Non-pigmented ciliary epithelial cell (primary cell): ENCODE results near the gene MITD1.
A peak's percentile ranks its signal among the peaks of the same experiment; 100 is the strongest.
"Not testable (repeated sequence)": the region's sequence is repeated elsewhere in the genome, so short reads cannot be mapped to it uniquely, and the experiment has no call there.

ENCODE experiments used
- DNase-seq: peaks from one replicate; pipeline ENCODE4 v3.0.0-alpha.2; 2010; ENCODE audit warnings: low read depth

Gene MITD1

DNA sequence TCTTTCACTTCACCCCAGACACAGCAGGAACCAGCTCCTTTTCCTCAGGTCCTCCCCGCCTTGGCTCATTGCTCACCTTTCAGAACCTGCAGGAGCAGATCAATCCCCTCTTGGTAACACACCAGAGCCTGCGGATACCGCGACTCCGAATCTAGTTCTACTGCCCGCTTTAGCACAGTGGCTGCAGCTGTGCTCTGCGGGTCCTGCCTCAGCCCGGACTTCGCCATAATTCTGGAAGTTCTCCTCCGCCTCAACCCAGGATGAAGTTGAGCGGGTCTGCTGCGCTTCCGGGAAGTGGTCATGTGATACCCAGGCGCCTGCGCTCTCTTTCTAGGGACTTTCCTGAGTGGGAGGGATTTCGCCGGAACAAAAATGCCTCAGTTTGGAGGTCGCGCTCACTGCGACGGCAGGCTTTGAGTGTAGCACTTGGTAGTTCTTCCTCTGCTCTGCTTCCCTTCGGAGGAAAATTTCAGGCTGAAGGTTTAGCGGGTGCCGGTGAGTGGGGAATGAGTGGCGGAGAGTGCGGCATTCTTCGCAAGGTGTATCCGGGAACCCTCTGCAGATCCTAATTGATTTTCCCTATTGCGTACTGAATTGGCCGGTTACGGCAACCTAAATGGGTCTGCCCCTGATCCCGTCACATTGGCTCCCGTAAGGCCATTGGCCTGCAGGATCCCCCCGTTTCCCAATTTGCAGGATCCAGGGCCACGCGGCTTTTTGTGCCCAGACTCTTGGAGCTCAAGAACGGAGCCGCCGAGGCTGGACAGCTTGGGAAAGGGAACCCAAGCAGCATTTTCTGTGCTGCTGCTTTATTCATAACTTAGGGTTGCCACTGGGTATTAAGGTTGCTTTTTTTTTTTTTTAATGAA, at the start of gene MITD1, which contains the start of gene MRPL30:
MITD1 (minus strand) TSS at position 304 of the 869 bp plus-strand sequence; CDS start at position 227, 77 bp downstream.
MRPL30 (plus strand) TSS at position 430 of the 869 bp plus-strand sequence. CDS start 5,020 bp downstream, outside the sequence.
- DNase-seq = peak; percentile 86

DNA sequence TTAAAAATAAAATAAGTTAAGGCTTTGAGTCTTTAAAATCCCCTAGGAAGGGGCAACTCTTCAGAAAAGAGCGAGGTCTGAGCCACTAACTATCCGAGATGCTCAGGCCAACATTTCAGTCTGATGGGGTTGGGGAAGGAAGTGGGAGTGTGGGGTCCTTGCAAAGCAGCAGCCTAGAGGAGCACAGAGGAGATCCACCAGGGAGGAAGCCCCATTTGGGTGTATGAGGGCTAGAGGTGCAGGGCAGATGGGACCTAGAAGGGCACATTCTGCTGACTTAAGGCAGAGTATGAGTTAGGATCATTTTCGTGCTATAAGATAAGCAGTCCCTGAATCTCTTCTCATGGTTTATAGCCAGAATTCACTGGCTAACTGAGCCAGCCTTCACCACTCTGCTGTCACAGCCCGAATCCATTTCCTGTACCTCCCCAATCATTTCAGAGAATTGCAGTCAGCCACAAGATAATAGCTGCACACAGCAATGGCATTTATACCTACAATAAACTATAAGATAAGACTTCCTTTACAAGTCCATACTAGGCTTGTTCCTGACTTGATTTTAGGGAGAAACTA, 37.2 kb upstream of the MITD1 start:
- no peak for DNase-seq

DNA sequence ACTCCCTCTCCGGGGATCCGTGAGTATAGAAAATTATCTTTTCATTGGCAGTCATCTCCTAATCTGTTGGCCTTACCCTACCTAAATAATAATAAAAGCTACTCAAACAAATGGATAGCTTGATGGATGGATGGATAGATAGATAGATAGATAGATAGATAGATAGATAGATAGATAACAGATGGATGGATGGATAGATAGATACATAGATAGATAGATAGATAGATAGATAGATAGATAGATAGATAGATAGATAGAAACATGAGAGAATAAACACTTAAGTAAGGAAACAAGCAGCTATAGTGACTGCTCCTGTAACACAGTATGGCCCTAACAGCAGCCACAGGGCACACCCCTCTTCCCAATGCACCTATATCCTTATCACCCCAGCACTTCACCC, 35.2 kb upstream of the MITD1 start:
- no peak for DNase-seq

DNA sequence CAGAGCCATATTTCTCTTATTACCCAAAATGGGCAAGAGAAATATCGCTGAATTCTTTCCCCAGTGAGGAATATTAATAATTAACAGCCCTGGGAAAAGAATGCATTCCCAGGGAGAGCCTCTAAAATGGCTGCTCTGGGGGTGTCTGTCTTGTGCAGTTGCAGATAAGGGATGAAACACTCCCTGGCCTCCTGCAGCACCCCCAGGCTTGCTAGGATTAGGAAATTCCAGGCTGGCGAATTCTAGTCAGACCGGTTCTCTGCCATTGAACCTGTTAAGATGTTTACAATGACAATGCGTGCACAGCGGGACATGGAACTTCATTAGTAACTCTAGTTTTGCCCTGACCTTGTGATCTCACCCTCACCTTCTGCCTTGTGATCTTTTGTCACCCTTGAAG, 24.6 kb upstream of the MITD1 start:
- DNase-seq = no peak

DNA sequence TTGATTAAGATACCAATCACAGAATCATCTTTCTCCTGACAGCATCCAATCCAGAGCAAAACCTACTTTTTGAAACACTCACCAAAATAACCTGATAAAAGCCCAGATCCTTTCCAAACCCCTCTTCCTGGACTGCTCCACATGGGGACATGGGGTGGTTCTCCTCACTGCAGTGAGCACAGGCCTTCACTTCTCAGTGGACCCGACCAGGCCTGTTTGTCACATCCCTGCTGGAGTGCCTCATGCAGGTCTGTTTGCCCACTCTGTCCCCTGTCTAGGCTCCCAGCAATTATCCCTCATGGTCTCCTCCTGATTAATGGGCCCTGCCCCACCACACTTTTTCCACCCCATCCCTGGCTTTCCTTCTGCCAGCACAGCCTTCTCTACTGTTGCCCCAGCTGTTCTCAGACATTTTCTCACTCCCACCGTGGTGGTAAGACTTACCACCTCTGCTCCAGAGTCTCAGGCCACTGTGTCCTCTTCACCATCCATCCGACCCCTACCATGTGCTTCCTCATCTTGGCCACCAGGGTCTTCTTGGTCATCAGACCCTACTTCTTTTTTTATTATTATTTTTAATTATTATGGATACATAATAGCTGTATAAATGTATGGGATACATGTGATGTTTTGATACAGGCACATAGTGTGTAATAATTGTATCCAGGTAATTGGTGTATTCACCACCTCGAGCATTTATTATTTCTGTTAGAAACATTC, 21.3 kb upstream of the MITD1 start:
- DNase-seq = no peak

DNA sequence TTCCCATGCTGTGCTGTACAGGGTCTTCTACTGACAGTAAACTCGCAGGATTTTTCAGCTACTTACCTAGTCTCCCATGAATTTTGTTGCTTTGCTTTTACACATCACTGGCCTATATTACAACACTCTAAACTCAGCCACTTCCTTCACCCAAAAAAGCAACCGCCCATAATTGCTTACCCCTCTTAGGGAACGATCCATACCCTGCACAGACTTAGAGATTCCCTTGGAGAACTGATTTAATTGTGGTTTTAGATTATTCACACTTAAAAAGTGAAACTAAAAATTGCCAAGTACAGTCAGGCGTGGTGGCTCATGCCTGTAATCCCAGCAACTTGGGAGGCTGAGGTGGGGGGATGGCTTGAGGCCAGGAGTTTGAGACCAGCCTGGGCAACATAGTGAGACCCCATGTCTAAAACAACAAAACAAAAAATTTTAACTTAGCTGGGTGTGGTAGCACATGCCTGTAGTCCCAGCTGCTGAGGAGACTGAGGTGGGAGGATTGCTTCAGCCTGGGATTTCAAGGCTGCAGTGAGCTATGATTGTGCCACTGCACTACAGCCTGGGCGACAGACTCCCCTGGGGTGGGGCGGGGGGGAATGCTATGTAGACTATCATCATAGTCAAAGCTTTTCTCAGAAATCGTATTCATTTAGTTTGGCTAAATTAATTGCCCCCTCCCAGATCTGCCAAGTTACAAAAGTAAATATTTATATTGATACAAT, 19.4 kb upstream of the MITD1 start:
- no peak for DNase-seq

DNA sequence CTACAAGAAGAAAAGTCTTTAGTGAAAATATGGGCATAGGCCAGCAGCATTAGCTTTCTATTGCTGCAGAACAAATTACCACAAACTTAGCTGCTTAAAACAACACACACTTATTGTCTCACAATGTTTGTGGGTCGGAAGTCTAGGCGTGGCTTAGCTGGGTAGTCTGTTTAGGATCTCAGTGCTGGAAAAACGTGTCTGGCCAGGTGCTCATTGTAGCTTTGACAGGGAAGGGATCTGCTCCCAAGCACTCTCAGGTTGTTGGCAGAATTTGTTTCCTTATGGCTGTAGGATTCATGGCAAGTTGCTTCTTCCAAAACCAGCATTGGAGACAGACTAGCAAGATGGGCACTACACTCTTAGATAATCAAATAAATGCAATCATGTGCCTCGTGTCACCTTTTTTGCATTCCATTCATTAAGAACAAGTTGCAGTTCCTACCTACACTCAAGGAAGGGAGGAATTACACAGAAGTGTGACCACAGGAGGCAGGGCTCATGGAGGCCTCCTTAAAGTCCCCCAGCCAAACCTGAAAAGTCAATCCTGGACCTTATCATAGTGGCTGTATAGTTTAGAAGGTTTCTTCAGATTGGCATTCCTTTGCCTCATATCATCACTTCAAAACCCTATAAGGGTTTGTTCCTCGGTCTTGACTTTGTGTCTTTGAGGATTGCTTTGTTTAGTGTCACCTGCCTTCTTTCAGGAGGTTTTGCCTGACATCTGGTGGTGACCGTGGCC, 17.4 kb upstream of the MITD1 start:
- DNase-seq = no peak

DNA sequence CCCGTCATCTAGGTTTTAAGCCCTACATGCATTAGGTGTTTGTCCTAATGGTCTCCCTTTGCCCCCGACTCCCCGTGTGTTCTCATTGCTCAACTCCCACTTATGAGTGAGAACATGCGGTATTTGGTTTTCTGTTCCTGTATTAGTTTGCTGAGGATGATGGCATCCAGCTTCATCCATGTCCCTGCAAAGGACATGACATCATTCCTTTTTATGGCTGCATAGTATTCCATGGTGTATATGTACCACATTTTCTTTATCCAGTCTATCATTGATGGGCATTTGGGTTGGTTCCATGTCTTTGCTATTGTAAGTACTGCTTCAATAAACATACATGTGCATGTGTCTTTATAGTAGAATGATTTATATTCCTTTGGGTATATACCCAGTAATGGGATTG, 11.5 kb upstream of the MITD1 start:
- DNase-seq = not testable (repeated sequence)

DNA sequence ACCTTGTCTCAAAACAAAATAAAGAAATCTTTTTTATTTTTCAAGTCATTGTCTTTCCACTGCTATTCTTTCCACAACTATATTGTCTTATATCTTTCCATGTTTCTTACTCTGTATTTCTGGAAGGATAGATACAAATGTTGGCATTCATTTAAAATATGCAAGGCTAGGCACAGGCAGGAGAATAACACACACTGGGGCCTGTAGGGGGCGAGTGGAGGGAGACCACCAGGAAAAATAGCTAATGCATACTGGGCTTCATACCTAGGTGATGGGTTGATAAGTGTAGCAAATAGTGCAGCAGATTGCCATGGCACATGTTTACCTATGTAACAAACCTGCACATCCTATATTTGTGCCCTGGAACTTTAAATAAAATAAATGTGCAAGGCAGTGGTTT, 9.7 kb upstream of the MITD1 start:
- DNase-seq = no peak

DNA sequence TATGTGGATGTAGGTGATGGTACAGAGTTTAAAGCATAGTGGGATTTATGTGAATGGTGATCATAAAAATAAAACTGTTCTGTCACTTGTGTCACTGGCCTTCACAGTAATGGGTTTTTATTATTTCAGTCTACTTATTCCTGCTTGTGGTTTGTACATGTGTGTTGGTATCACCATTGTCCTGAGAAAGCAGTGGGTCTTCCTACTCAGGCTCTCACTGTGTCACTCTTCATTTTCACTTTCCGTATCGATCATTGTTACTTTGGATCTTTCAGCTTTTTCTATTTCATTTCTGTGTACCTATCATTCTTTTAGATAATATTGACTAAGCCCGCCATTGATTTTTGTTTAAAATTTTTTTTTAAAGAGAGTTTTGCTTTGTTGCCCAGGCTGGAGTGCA, 7.5 kb upstream of the MITD1 start:
- DNase-seq = no peak

DNA sequence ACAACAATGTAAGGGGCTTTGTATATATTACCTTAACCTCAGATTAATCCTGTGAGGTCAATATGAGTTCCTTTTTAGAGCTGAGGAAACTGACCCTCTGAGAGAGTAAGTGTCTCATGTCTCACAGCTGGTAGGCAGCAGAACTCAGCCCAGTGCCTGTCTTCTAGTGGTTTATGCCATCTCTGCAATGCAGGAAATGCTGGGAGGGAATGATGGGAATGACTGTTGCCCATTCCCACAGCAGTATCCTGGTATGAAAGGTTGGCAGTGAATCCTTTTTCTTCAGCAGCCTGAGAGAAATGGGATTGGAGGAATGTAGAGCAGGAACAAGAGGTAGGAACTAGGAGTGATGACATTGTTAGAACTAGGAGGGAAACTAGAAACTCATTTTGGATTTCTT, 6.2 kb upstream of the MITD1 start:
- DNase-seq = no peak

DNA sequence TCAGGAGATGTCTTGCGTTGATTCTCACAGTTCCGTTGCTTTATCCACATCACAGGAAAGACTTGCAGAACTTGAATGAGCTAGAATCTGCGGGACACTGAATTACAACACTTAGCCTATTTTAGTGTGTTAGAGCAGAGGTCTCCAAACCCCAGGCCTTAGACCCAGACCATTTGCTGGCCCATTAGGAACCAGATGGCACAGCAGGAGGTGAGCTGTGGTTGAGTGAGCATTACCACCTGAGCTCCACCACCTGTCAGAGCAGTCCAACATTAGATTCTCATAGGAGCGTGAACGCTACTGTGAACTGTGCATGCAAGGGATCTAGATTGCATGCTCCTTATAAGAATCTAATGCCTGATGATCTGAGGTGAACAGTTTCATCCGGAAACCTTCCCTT, 4.0 kb upstream of the MITD1 start:
- no peak for DNase-seq

DNA sequence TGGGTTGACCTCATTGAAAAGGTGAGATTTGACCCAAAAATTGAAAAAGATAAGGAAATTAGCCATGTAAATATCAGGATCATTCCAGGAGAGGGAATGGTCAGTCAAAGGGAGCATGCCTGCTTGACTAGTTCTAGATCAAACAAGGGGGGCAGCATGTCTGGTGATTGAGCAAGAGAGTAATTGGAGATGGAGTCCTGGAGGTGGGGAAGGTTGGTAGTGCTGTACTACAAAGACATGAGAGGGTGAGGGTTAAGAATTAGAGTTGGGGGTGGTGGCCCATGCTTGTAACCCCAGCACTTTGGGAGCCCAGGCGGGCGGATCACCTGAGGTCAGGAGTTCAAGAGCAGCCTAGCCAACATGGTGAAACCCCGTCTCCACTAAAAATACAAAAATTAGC, 2.2 kb upstream of the MITD1 start:
- no peak for DNase-seq

DNA sequence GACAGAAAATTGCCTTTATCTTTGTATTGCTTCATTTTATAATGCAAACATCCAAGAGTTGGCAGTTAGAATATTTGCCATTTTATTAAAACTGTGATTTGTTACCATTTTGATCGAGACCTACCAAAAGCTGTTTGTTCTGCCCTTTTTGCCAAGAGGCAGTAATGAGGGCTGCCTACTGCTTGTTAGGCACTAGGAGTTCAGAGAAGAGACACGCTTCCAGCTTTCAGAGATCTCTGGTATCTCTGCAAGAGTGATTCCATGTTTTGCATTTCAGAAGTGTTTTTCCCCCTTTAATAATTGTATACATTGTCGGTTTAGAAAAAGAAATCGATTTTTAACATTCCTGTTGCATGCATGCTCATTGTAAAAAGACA, 754 bp upstream of the MITD1 start:
- DNase-seq = no peak

DNA sequence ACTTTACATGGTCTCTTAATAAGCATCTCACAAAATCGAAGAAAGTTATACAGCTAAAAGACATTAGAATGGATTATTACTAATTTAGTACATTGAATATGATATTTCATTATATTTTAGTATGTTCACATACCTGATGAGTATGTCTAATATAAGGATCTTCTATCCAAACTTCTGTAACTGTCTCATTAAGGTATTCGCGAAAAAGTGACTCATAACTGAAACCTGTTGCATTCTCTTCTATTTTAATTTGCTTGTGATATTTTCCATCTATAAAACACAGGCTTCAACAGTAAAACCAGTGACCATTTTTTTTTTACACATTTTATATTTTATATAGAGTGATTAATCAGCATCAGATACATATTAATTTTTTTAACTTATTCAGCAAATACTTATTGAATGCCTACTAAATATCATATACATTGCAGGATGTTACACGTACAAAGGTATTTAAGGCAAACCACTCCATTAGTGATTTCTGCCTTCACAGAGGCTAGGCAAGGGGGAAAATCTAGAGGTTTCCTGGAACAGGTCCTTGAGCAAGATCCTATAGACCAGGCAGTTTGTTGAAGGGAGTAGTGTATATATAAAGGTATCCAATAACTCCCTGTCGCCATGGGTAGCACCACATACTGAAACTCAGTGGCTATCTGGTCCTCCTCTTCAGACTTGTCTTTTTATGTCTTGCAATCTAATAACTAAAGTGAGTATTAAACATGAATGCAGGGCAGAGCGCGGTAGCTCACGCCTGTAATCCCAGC, 9.3 kb downstream of the MITD1 start:
- DNase-seq = no peak

DNA sequence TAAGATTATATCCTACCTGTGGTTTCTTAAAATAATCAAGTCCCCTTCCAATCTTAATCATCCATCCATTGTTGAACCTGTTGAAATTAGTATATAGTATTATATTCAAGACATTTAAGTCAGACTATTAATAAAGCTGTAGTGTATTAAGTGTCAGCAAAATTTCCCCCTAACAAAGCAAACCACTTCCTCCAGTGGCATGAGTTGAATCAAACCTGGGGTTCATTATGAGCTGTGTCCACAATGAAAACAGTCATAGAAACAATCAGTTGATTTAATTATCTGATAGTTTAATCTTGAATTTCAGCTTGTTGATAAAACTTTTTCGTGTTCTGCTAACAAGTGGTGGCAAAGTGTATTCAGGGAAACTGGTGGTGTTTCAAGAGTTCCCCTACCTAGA, 11.3 kb downstream of the MITD1 start:
- no peak for DNase-seq

DNA sequence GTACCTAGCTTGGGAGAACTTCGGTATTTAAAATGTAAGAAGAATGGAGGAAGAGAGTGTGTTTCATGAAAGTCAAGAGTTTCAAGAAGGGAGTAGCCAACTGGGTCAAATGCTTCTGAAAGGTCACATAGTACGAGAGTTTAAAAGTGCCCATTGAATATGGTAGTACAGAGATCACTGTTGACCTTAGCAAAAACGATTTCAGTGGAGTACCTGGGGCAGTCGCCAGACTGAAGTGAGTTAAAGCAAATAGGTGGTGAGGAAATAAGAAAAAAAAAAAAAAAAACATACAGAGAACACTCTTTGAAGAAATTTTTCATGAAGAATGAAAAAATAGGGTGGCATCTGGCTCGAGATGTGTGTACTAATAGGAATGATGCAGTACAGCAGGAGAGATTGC, 14.6 kb downstream of the MITD1 start:
- DNase-seq = no peak

DNA sequence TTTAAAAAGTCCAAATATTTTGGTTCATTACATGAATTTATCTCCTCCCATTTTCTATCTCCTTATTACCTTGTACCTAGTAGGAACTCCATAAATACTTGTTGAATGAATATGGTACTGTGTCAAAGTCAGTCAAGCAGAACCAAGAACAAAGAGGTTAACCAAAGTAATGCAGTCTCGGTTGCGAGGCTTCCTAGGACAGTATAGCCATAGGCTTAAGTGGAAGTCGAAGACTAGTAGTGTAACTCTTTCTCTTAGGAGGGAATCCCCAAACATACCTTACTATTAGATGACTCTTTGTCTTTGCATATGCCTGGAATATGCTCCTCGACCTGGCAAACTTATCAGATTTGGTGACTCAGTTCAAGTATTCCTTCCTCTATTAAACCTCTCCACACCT, 21.3 kb downstream of the MITD1 start:
- no peak for DNase-seq

DNA sequence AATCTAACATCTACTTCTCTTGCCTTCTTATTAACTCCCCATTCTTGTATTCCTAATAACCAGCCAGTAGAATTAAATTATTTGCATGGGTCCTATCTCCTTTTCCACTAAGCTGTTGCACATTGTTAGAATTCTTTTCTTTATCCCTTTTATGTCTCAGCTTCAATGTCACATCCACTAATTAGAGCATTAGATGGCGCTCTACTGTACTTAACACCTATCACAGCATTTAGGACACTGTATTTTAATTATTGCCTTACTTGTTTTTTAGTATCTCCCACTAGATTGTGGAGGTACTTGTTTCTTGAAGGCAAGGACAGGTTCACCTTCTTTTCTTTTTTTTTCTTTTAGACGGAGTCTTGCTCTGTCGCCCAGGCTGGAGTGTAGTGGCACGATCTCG, 22.3 kb downstream of the MITD1 start:
- no peak for DNase-seq

DNA sequence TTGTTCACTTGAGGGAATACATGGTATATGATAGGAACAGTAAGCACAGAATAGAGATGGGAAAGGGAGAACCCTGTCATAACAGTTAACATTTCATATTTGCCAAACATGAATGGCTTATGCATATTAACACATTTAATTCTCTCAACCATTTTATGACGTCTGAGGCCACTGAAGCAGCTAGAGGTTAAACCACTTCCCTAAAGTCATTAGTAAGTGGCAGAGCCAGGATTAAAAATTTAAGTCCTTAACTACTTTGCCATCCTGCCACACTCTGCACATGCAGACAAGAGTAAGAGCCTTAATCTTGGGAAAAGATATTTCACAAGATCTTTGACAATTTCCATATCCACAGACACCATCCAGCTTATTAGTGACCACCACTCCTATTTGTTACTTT, 24.0 kb downstream of the MITD1 start:
- DNase-seq = no peak
